T-helper 1 cell (primary cell): ENCODE data around the gene NOS3.
A peak's percentile ranks its signal among the peaks of the same experiment; 100 is the strongest.

Source experiments
- DNase-seq, 5 donors: peaks; one replicate each; pipeline ENCODE4 v3.0.0-alpha.2; 2012 to 2020

The NOS3 gene

GRCh38 chr7:150952331-150953050, 38.3 kb upstream of the NOS3 start:
- DNase-seq, result no peak

GRCh38 chr7:150953061-150953997, 37.5 kb upstream of the NOS3 start:
- no peak for DNase-seq

GRCh38 chr7:150954201-150954985, 36.4 kb upstream of the NOS3 start:
- no peak for DNase-seq

- no peak for DNase-seq
Measured at GRCh38 chr7:150954986-150955518, 35.8 kb upstream of the NOS3 start.

- DNase-seq, result no peak
Measured at GRCh38 chr7:150955519-150956394, 35.1 kb upstream of the NOS3 start.

- no peak for DNase-seq
Measured at GRCh38 chr7:150956395-150957132, 34.3 kb upstream of the NOS3 start.

GRCh38 chr7:150957133-150958020, 33.4 kb upstream of the NOS3 start:
- DNase-seq, result no peak

- DNase-seq, result no peak
Measured at GRCh38 chr7:150958062-150958552, 32.7 kb upstream of the NOS3 start.

- no peak for DNase-seq
Measured at GRCh38 chr7:150958597-150958996, 32.2 kb upstream of the NOS3 start.

GRCh38 chr7:150959081-150959480, 31.7 kb upstream of the NOS3 start:
- no peak for DNase-seq

GRCh38 chr7:150959739-150960734, 30.8 kb upstream of the NOS3 start:
- no peak for DNase-seq

GRCh38 chr7:150961510-150962289, 29.1 kb upstream of the NOS3 start:
- no peak for DNase-seq

GRCh38 chr7:150962290-150962552, 28.6 kb upstream of the NOS3 start:
- DNase-seq, result no peak

- peak; percentile 30 to 52 (median 40) for DNase-seq
Measured at GRCh38 chr7:150962553-150963399, 28.0 kb upstream of the NOS3 start.

- DNase-seq, result no peak
Measured at GRCh38 chr7:150963707-150964559, 26.9 kb upstream of the NOS3 start.

- no peak for DNase-seq
Measured at GRCh38 chr7:150964593-150965111, 26.2 kb upstream of the NOS3 start.
